Uterus (tissue), 4 donors: Measurements from ENCODE around the gene RNF128. TPM values are rescaled to one million over a fixed set of nuclear protein-coding genes. Genes with fewer than 3 reads are reported as not detected.

ENCODE experiments used
- DNase-seq, 2 donors: peaks; one replicate each; pipeline ENCODE4 v3.0.0-alpha.2; 2019 to 2020
- H3K27ac ChIP-seq, 2 donors: fragments of 200-600 bp; sonication (generic); 1 replicate in 1 of 2; 2 replicates in 1 of 2; pipeline ENCODE4 v1.5.1; 2016 to 2018
- H3K27me3 ChIP-seq, 2 donors: fragments of 200-600 bp; sonication (generic); one replicate each; pipeline ENCODE4 v1.5.1; 2018 to 2019; ENCODE audit warnings: control low read depth in 1 of 2
- H3K36me3 ChIP-seq, 2 donors: fragments of 200-600 bp; sonication (generic); one replicate each; pipeline ENCODE4 v1.5.1; 2019; ENCODE audit warnings: control low read depth in 1 of 2
- H3K4me1 ChIP-seq, 2 donors: fragments of 200-600 bp; sonication (generic); one replicate each; pipeline ENCODE4 v1.5.1; 2018 to 2019; ENCODE audit warnings: control low read depth in 1 of 2
- H3K4me3 ChIP-seq, 2 donors: fragments of 200-600 bp; sonication (generic); 1 replicate in 1 of 2; 2 replicates in 1 of 2; pipeline ENCODE4 v1.5.1; 2018 to 2019; ENCODE audit warnings: mild to moderate bottlenecking in 1 of 2
- H3K9me3 ChIP-seq, 2 donors: fragments of 200-600 bp; sonication (generic); one replicate each; pipeline ENCODE4 v1.5.1; 2019; ENCODE audit warnings: control low read depth in 1 of 2
- CTCF ChIP-seq, 4 experiments: fragments of 200-600 bp in 2 of 4; fragments of 450-650 bp in 2 of 4; sonication (generic) in 2 of 4; IDR thresholded peaks; one replicate each; pipeline ENCODE4 v1.5.1; 2016 to 2019; ENCODE audit warnings: antibody characterized with exemption in 4 of 4, mild to moderate bottlenecking in 2 of 4, moderate library complexity in 1 of 4
- POLR2A ChIP-seq, 2 donors: fragments of 450-650 bp; IDR thresholded peaks; one replicate each; pipeline ENCODE4 v1.6.1; 2016; ENCODE audit warnings: antibody characterized with exemption in 2 of 2, mild to moderate bottlenecking in 1 of 2, moderate library complexity in 1 of 2
- intact Hi-C: fragments of 100-400 bp; cut with DNase I; formaldehyde crosslinking; loops from one replicate; pipeline ENCODE4 v1.15.1; 2023; ENCODE audit warnings: low total_unique reads
- total RNA-seq, 4 donors: library from RNA; depleted of rRNA in 3 of 4; stranded (reverse); fragments of >200 nt in 3 of 4; gene quantifications; one replicate each; pipeline versions ENCODE4 v1.1.0 to v1.2.4, GENCODE V29; 2014 to 2023
- donor health status: DM: yes; HTN: yes; CAD: no.

The RNF128 gene
- total RNA-seq, 4 donors from 2014 or later, result 0.34 to 0.76 TPM; not detected in 2

- no peak for TF ChIP-seq CTCF (IDR thresholded peaks at IDR 0.05)
- TF ChIP-seq POLR2A (IDR thresholded peaks at IDR 0.05), result no peak
- Histone ChIP-seq H3K27me3 (peaks cover 0 to 3% of the 10 kb centered on the region in 2 donors), H3K27ac (no peak overlapping the region), H3K4me1 (no peaks in the 10 kb centered on the region), H3K36me3 (no peaks in the 10 kb centered on the region), H3K4me3 (no peak overlapping the region), H3K9me3 (no peaks in the 10 kb centered on the region)
- no peak for DNase-seq
- intact Hi-C loops, result no loop called here
These were observed 30.0 kb upstream of the RNF128 start for GRCh38 chrX:106696502-106696901.

DNA sequence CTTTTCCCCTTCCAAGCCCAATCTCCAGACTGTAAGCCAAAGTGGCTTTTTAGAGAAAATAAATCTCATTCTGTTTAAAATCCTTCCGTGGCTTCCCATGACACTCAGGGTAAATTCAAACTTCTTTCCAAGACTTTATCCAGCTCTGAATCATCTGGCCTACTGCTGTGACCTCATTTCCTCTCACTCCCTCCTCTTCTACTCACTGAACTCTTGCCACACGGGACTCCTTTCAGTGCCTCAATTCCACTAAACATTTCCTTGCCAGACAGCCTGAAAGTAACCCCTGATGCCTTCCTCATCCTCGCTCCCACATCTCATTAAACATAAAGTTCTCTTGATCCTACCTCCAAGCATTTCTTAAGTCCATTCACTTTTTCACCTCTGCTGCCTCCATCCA lies 27.8 kb upstream of the RNF128 start:
- Histone ChIP-seq H3K9me3 (no peaks in the 10 kb centered on the region), H3K4me3 (no peak overlapping the region), H3K36me3 (no peaks in the 10 kb centered on the region), H3K4me1 (no peaks in the 10 kb centered on the region), H3K27me3 (peaks cover 0 to 11% of the 10 kb centered on the region in 2 donors), H3K27ac (no peak overlapping the region)
- DNase-seq, result no peak
- TF ChIP-seq CTCF (IDR thresholded peaks at IDR 0.05), result no peak
- TF ChIP-seq POLR2A (IDR thresholded peaks at IDR 0.05), result no peak
- intact Hi-C loops, result no loop called here

GRCh38 chrX:106702636-106703035 lies 23.9 kb upstream of the RNF128 start:
- DNase-seq, result no peak
- intact Hi-C loops, result no loop called here
- Histone ChIP-seq H3K9me3 (no peaks in the 10 kb centered on the region), H3K27ac (no peak overlapping the region), H3K36me3 (no peaks in the 10 kb centered on the region), H3K4me1 (no peaks in the 10 kb centered on the region), H3K27me3 (peaks cover 0 to 11% of the 10 kb centered on the region in 2 donors), H3K4me3 (no peak overlapping the region)
- no peak for TF ChIP-seq POLR2A (IDR thresholded peaks at IDR 0.05)

- H3K27ac ChIP-seq, result no peak overlapping the region
- no peaks in the 10 kb centered on the region for H3K36me3 ChIP-seq
- H3K9me3 ChIP-seq, result no peaks in the 10 kb centered on the region
- peaks cover 0 to 8% of the 10 kb centered on the region in 2 donors for H3K27me3 ChIP-seq
- no peak overlapping the region for H3K4me3 ChIP-seq
- H3K4me1 ChIP-seq, result no peaks in the 10 kb centered on the region
- no peak for DNase-seq
- TF ChIP-seq POLR2A (IDR thresholded peaks at IDR 0.05), result no peak
- no peak for TF ChIP-seq CTCF (IDR thresholded peaks at IDR 0.05)
- intact Hi-C loops, result no loop called here
These were observed 20.0 kb upstream of the RNF128 start for GRCh38 chrX:106706466-106706865.

DNA sequence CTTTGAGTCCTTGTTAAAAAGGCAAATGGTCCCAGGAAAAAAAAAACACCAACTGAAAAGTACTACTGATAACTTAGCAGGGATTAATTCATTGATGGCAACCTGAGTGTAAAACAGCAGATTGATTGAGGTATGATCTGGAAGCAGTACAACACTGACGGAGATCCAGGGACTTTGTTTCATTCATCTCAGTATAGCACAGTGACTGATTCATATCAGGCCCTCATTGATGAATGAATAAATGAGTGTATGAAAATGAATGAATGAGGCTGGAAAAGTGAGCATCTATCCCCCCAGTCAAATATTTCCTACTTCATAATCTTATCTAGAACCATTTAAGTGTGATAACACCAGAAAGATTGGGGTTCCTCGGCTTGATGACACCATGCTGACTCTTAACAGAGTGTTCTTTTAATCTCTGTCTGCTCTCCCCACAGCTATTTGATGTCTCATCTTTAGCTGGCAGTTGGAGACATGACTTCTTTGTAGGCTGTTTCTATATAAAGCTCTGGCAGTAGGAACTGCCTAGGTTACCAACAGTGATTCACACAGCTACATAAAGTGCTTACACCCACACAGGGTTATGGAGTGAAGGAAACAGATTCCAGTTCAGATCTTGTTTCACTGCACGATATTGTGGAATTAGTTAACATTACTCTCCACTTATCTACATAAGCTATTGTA lies 18.6 kb upstream of the RNF128 start:
- H3K4me1 ChIP-seq, result no peaks in the 10 kb centered on the region
- H3K27ac ChIP-seq, result no peak overlapping the region
- H3K27me3 ChIP-seq, result no peaks in the 10 kb centered on the region
- H3K9me3 ChIP-seq, result no peaks in the 10 kb centered on the region
- TF ChIP-seq POLR2A (IDR thresholded peaks at IDR 0.05) (no peak), CTCF (IDR thresholded peaks at IDR 0.05) (no peak)
- DNase-seq, result no peak
- H3K36me3 ChIP-seq, result no peaks in the 10 kb centered on the region
- no peak overlapping the region for H3K4me3 ChIP-seq
- intact Hi-C loops, result no loop called here
